Retinal pigment epithelial cell (primary cell): ENCODE data around the gene ECHDC1.

Experiments
- DNase-seq: peaks from one replicate; pipeline ENCODE4 v3.0.0-alpha.2; 2010; ENCODE audit warnings: low read depth
- H3K4me3 ChIP-seq: 2 replicates; pipeline ENCODE4 v1.5.1; 2011; ENCODE audit warnings: mild to moderate bottlenecking, low read length, control low read depth, moderate library complexity
- TF ChIP-seq, protein P1 (sequence below): conservative IDR thresholded peaks from 2 replicates; pipeline ENCODE4 v1.5.1; 2011; ENCODE audit warnings: low read depth, low read length, control low read depth, inconsistent platforms

ECHDC1 gene

DNA sequence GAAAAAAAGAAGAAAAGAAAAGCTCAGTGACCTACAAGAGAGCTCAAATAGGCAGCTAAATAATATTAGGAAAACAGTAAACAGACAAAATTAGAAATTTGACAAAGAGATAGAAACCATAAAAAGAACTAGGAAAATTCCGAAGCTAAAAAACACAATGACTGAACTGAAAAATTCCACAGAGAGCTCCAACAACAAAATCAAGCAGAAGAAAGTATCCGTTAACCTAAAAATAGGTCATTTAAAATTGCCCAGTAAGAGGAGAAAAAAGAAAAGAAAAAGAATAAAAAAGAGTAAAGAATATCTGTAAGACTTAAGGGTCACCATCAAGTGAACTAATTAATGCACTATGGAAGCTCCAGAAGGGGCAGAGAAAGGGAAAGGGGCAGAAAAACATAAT is 6.6 kb upstream of the ECHDC1 start:
- no peak for DNase-seq
- no peak overlapping the region for H3K4me3 ChIP-seq
- TF ChIP-seq, protein P1, sequence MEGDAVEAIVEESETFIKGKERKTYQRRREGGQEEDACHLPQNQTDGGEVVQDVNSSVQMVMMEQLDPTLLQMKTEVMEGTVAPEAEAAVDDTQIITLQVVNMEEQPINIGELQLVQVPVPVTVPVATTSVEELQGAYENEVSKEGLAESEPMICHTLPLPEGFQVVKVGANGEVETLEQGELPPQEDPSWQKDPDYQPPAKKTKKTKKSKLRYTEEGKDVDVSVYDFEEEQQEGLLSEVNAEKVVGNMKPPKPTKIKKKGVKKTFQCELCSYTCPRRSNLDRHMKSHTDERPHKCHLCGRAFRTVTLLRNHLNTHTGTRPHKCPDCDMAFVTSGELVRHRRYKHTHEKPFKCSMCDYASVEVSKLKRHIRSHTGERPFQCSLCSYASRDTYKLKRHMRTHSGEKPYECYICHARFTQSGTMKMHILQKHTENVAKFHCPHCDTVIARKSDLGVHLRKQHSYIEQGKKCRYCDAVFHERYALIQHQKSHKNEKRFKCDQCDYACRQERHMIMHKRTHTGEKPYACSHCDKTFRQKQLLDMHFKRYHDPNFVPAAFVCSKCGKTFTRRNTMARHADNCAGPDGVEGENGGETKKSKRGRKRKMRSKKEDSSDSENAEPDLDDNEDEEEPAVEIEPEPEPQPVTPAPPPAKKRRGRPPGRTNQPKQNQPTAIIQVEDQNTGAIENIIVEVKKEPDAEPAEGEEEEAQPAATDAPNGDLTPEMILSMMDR, result no peak

DNA sequence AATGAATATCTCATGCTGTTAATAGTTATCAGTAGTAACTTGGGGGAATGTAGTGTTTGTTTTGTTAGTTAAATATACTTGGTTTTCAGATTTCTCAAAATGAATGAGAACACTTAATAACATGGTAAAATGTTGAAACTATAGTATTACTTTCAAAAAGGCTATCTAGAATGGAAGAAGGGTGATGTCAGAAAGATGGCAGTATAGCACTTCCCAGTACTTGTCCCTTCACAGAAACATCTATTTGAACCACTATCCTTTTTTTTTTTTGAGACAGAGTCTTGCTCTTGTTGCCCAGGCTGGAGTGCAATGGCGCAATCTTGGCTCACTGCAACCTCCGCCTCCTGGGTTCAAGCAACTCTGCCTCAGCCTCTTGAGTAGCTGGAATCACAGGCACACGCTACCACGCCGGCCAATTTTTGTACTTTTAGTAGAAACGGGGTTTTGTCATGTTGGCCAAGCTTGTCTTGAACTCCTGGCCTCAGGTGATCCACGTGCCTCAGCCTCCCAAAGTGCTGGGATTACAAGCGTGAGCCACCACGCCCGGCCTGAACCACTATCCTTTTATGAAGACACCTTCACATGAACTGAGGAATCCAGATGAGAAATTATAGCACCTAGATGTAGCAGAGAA is 4.7 kb upstream of the ECHDC1 start:
- TF ChIP-seq, protein P1, result no peak
- DNase-seq, result no peak

DNA sequence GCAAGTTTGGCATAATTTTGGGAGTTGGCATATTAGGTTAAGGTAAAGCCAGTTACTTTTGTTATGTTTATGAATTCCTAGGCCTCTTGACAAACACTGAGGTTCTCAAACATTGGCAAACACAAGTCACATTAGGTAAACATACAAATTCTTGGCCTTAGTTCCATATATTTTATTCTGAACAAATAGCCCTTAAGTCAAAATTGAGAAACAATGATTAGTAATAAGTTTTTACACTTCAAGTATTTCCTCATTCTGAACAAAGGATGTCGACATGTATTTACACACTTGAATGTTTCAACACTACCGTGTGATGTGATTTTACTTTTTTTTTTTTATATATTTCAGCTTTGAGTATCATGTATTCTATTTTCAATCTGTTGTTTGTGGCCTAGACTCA is 3.8 kb upstream of the ECHDC1 start:
- DNase-seq, result no peak
- TF ChIP-seq, protein P1, result no peak
- no peak overlapping the region for H3K4me3 ChIP-seq

More for the DNA sequence above, 4.7 kb upstream of the ECHDC1 start:
- no peak overlapping the region for H3K4me3 ChIP-seq

DNA sequence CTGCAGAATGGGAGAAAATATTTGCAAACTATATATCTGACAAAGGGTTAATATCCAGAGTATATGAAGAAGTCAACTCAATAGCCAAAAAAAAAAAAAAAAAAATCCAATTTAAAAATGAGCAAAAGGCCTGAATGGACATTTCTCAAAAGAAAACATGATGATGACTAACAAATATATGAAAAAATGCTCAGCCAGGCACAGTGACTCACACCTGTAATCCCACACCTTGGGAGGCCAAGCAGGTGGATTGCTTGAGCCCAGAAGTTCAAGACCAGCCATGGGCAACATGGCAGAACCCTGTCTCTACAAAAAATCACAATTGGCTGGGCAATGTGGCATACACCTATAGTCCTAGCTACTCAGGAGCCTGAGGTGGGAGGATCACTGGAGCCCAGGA is 2.1 kb upstream of the ECHDC1 start:
- TF ChIP-seq, protein P1, result no peak
- no peak for DNase-seq
- H3K4me3 ChIP-seq, result no peak overlapping the region

DNA sequence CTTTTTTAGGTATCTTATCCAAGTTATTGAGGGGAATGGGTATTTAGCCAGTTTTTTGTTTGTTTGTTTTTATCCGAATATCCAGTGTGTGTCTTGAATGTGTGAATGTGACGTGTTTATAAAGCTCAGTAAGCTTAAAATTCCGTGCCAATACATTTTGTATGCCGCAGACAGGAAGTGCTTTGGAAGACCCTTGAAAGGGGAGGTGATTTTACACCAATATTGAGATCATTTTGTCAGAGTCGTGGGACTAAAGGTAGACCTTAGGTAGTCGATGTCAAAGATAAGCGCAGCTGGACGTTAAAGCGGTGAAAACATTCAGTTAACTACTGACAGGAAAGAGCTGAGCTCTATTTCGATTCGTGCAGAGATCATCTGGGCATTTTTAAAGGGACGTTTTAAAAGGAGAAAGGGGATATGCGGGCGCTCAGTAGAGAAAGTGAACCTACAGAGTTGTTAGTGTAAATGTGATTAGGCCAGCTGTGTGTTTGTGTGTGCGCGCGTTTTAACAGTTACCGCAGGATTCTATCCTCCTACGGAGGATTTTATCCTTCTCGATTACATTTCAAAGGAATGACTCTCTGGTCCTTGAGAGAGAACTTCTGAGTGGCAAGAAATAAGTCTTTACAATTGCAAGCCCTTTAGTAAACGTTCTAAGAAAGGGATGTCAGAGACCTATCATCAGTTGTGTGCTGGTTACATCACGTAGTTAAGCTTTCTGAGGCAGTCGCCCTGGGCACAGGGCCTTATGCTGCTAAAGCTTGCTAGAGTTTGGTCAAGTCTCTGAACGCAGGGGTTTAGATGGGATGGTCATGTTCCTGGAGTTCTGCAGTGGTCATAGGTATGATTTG is 625 bp upstream of the ECHDC1 start:
- TF ChIP-seq, protein P1, result no peak
- DNase-seq, result no peak
- peak overlapping the region; percentile 69 for H3K4me3 ChIP-seq

DNA sequence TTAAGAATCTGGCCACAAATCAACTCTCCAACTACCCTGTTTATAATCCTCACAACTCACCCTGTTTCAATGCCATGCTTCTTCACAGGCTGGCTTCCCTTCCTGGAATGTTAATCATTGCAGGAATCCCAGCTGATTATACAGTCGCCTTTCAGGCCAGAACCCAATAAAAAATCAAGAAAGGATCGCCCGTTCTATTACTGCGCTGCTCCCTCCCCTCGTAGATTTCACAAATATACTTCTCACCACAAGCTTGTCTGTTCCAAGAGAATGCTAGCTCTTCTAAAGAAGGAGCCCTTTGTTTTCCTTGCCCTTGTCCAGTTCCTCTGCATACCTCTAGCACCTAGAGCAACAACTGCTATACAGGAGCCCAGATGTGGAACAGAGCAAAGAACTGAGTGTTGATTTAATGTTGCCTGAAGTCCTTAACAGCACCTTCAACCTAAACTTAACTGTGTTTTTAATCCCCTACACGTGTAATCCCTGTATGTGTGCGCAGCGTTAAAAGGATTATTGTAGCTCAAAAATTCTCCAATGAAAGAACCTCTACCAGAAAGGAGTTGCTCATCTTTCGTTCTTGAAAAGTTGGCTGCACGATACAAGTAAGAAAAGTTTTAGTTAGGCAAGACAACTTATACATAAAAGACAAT is 988 bp downstream of the ECHDC1 start:
- peak; percentile 96 for DNase-seq
- peak overlapping the region; percentile 69 for H3K4me3 ChIP-seq
- TF ChIP-seq, protein P1, result no peak
